MG63 (cell line): ENCODE measurements around the gene SHC1. TPM values are rescaled to one million over a fixed set of nuclear protein-coding genes. Genes with fewer than 3 reads are reported as not detected.
A peak's percentile ranks its signal among the peaks of the same experiment; 100 is the strongest.
"Not testable (repeated sequence)": the region's sequence is repeated elsewhere in the genome, so short reads cannot be mapped to it uniquely, and the experiment has no call there.

Experiments
- DNase-seq: peaks from one replicate; pipeline ENCODE4 v3.0.0-alpha.2; 2020
- H3K27me3 ChIP-seq: fragments of 250-450 bp; sonication (Bioruptor Pico); 2 replicates; pipeline ENCODE4 v1.5.1; 2020; ENCODE audit warnings: mild to moderate bottlenecking, moderate library complexity
- H3K36me3 ChIP-seq: fragments of 250-450 bp; sonication (Bioruptor Pico); 2 replicates; pipeline ENCODE4 v1.5.1; 2020; ENCODE audit warnings: mild to moderate bottlenecking, moderate library complexity
- H3K4me3 ChIP-seq: fragments of 250-450 bp; sonication (Bioruptor Pico); 2 replicates; pipeline ENCODE4 v1.5.1; 2020; ENCODE audit warnings: mild to moderate bottlenecking, moderate library complexity
- H3K9me3 ChIP-seq: fragments of 250-450 bp; sonication (Bioruptor Pico); 2 replicates; pipeline ENCODE4 v1.5.1; 2020; ENCODE audit warnings: mild to moderate bottlenecking, moderate library complexity
- total RNA-seq: library from RNA; depleted of rRNA; stranded (reverse); fragments of >200 nt; shearing (Covaris generic); gene quantifications from 2 replicates; pipeline ENCODE4 v1.2.3, GENCODE V29; 2014; ENCODE audit warnings: low replicate concordance

Gene SHC1
- total RNA-seq, 1 experiment from 2014 or later = 175 TPM

DNA sequence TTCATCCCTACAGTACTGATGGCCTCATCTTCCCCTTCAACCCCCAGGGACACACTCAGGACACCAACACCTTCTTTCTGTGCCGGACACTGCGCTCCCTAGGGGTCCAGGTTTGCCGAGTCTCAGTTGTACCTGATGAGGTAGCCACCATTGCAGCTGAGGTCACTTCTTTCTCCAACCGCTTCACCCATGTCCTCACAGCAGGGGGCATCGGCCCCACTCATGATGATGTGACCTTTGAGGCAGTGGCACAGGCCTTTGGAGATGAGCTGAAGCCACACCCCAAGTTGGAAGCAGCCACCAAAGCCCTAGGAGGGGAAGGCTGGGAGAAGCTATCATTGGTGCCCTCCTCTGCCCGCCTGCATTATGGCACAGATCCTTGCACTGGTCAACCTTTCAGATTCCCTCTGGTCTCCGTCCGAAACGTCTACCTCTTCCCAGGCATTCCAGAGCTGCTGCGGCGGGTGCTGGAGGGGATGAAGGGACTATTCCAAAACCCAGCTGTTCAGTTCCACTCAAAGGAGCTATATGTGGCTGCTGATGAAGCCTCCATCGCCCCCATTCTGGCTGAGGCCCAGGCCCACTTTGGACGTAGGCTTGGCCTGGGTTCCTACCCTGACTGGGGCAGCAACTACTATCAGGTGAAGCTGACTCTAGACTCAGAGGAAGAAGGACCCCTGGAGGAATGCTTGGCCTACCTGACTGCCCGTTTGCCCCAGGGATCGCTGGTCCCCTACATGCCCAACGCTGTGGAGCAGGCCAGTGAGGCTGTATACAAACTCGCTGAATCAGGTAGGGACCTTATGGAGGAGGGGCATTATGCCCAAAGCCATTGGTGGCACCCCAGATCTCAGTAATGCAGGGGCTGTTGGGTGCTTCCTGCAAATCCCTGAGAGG lies 17.8 kb upstream of the SHC1 start:
- Histone ChIP-seq H3K9me3 (no peaks in the 10 kb centered on the region), H3K27me3 (no peaks in the 10 kb centered on the region), H3K36me3 (peaks cover 55% of the 10 kb centered on the region), H3K4me3 (no peak overlapping the region)
- no peak for DNase-seq

GRCh38 chr1:154987326-154987725 lies 16.8 kb upstream of the SHC1 start:
- DNase-seq = no peak
- peaks cover 60% of the 10 kb centered on the region for H3K36me3 ChIP-seq

DNA sequence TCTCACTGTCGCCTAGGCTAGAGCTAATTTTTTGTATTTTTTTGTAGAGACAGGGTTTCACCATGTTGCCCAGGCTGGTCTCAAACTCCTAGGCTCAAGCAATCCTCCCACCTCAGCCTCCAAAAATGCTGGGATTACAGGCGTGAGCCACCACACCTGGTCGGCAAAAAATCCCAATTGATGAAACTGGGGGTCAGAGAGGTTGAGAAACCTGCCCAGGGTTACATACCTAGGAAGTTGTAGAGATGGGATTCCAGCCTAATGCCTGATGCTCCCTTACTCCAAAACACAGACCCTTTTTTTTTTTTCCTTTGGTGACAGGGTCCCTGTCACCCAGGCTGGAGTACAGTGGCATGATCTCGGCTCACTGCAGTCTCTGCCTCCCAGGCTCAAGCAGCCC lies 16.2 kb upstream of the SHC1 start:
- H3K27me3 ChIP-seq, H3K4me3 ChIP-seq, DNase-seq, H3K9me3 ChIP-seq: not testable (repeated sequence)
- peaks cover 62% of the 10 kb centered on the region for H3K36me3 ChIP-seq

More at GRCh38 chr1:154987326-154987725, 16.8 kb upstream of the SHC1 start:
- no peaks in the 10 kb centered on the region for H3K27me3 ChIP-seq
- H3K4me3 ChIP-seq = no peak overlapping the region
- no peaks in the 10 kb centered on the region for H3K9me3 ChIP-seq

DNA sequence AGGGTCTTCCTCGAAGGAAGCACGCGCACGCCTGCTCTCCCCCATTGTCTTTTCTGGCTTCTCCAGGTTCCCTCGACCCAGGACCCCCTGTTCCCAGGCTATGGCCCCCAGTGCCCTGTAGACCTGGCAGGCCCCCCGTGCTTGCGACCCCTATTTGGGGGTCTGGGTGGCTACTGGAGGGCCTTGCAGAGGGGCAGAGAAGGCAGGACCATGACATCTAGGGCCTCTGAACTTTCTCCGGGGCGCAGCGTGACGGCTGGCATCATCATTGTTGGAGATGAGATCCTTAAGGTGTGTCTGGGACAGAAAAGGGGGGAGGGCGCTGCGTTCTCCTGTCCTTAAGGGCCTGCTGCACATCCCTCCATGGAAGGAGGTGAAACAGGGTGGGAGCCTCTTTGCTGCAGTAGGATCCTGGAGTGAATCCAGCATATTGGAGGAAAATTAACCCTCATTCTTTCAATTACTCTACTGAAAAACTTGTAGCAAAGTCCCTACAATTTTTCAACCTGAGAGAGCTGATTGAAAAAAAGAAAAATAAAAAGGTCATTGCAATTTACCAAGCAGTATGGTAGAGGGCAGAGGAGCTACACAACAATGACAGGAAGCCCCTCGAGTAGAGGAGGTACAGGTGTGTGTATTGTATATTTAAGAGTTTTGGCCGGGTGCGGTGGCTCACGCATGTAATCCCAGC lies 13.4 kb upstream of the SHC1 start:
- no peaks in the 10 kb centered on the region for H3K9me3 ChIP-seq
- DNase-seq = no peak
- H3K36me3 ChIP-seq = peaks cover 53% of the 10 kb centered on the region
- no peaks in the 10 kb centered on the region for H3K27me3 ChIP-seq
- H3K4me3 ChIP-seq = peak overlapping the region; percentile 76

GRCh38 chr1:154982897-154983648 lies 12.5 kb upstream of the SHC1 start, which contains the start of gene FLAD1:
Gene FLAD1 (plus strand): TSS chr1:154983344. CDS start chr1:154983695, 351 bp downstream.
- peaks cover 50% of the 10 kb centered on the region for H3K36me3 ChIP-seq
- H3K27me3 ChIP-seq = no peaks in the 10 kb centered on the region

DNA sequence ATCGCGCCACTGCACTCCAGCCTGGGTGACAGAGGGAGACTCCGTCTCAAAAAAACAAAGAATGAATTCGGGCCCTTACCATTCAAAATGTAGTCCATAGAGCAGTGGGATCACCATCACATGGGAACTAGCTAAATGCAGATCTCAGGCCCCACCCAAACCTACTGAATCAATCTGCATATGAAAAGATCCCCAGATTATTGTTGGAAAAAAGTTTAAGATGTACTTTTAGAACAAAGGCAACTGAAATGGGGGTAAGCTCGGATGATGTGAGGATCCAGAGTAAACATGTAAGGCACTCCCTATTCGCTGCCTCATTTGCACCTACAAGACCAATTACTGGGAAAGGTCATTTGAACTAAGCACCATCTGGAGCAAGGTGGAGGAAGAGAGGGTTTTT lies 11.8 kb upstream of the SHC1 start:
- DNase-seq = no peak
- no peaks in the 10 kb centered on the region for H3K9me3 ChIP-seq

More at GRCh38 chr1:154982897-154983648, 12.5 kb upstream of the SHC1 start, which contains the start of gene FLAD1:
- DNase-seq = peak; percentile 99
- Histone ChIP-seq H3K9me3 (no peaks in the 10 kb centered on the region), H3K4me3 (peak within 1 kb of the TSS; percentile 76)

GRCh38 chr1:154978360-154978759 lies 7.8 kb upstream of the SHC1 start:
- no peak for DNase-seq
- no peaks in the 10 kb centered on the region for H3K9me3 ChIP-seq
- H3K4me3 ChIP-seq = no peak overlapping the region
- peaks cover 42% of the 10 kb centered on the region for H3K36me3 ChIP-seq
- H3K27me3 ChIP-seq = no peaks in the 10 kb centered on the region

More for the DNA sequence above, 11.8 kb upstream of the SHC1 start:
- H3K27me3 ChIP-seq = no peaks in the 10 kb centered on the region
- peaks cover 50% of the 10 kb centered on the region for H3K36me3 ChIP-seq
- peak overlapping the region; percentile 76 for H3K4me3 ChIP-seq

GRCh38 chr1:154977762-154978161 lies 7.2 kb upstream of the SHC1 start:
- peaks cover 45% of the 10 kb centered on the region for H3K36me3 ChIP-seq
- H3K9me3 ChIP-seq, H3K27me3 ChIP-seq, H3K4me3 ChIP-seq, DNase-seq: not testable (repeated sequence)

DNA sequence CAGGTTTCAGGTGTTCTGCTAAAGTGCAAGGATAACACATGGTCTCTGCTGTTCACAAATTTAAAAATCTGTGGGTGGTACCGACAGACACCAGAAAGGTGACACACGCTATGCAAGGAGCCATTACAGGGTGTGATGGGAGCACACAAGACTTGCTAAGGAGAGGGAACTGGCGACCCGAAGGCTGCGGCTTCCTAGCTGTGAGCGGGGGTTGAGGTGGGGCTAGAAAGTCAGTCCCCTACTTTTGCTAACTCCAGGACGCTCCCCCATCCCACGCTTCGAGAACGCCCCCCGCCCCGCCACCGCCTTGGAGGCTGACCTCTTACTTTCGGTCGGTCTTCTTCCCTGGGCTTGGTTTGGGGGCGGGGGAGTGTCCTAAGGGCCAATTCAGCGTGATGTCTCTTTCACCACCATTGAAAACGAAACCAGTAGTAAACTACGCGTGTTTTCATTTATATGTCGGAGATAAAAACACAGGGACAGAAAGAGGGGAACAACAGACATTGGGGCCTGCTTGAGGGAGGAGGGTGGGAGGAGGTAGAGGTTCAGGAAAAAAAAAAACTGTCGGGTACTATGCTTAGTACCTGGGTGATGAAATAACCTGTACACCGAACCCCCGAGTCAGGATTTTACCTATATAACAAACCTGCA lies 5.0 kb upstream of the SHC1 start:
- Histone ChIP-seq H3K4me3 (peak overlapping the region; percentile 72), H3K9me3 (no peaks in the 10 kb centered on the region), H3K27me3 (no peaks in the 10 kb centered on the region), H3K36me3 (peaks cover 44% of the 10 kb centered on the region)
- DNase-seq = peak; percentile 71

- H3K4me3 ChIP-seq = peak overlapping the region; percentile 72
- H3K36me3 ChIP-seq = peaks cover 45% of the 10 kb centered on the region
- DNase-seq = peak; percentile 96
- no peaks in the 10 kb centered on the region for H3K9me3 ChIP-seq
- H3K27me3 ChIP-seq = no peaks in the 10 kb centered on the region
These were observed 4.4 kb upstream of the SHC1 start for GRCh38 chr1:154974808-154975408.

DNA sequence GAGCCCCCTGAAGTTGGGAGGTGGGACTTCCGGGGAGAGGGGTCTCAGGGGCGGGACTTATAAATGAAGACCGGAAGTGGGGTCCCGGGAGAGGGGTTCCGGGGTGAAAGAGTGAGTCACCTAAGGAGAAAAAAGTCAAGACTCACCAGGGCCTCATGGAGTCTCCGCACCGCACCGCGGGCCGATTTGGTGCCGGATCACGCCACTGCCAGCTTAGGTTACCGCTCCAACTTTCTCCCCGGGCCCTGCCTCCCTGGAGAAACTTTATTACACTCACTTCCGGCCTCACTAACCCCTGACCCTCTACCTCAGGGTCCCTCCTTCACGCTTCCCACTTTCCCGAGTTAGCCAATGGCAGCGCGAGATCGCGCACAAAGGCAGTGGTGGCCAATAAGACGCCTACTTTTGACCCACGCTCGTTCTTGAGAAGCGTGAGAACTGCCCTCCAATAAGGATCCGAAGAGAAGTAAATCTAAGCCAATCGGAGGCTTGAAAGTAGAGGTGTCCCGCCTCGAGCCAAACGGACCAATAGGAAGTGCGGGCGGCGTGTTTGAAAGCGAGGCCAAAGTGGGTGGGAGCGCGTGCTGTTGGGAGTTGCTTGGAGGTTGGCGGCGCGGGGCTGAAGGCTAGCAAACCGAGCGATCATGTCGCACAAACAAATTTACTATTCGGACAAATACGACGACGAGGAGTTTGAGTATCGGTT lies 3.7 kb upstream of the SHC1 start, which contains the start of gene CKS1B:
CKS1B (plus strand) TSS at position 580 of the 706 bp plus-strand sequence; CDS start at position 645, 65 bp downstream.
- Histone ChIP-seq H3K27me3 (no peaks in the 10 kb centered on the region), H3K4me3 (peak within 1 kb of the TSS; percentile 72), H3K9me3 (no peaks in the 10 kb centered on the region), H3K36me3 (peaks cover 44% of the 10 kb centered on the region)
- peak; percentile 99 for DNase-seq

DNA sequence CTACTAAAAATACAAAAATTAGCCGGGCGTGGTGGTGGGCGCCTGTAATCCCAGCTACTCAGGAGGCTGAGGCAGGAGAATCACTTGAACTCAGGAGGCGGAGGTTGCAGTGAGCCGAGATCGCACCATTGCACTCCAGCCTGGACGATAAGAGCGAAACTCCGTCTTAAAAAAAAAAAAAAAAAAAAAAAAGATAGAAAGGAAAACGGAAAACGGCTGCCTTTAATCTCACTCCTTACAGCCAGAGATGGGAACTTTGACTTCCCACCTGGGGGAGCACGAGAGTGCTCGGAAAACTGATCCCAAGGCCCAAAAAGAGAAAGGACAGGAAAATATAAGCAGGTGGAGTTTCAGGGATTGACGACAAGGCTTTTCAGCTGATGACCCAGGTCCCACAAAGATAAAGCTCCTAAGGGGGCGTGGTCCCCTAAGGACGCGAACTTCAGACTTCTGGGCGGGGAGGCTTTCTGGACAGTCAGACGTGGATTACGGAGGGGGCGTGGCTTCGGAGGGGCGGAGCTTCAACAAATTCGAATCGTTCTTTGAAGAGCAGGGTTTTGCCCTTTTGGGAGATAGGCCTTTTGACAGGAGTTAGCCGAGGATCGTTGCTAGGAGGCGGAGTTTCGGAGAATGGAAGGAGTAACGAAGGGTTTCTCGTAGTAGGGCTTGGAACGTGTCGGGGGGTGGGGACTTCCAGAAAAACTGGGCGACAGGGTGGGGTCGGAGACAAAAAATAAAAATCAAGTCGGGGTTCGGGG lies 3.0 kb upstream of the SHC1 start:
- peak; percentile 99 for DNase-seq
- Histone ChIP-seq H3K27me3 (no peaks in the 10 kb centered on the region), H3K9me3 (no peaks in the 10 kb centered on the region), H3K36me3 (peaks cover 47% of the 10 kb centered on the region), H3K4me3 (peak overlapping the region; percentile 72)

- Histone ChIP-seq H3K9me3 (no peaks in the 10 kb centered on the region), H3K36me3 (peaks cover 47% of the 10 kb centered on the region), H3K4me3 (peak overlapping the region; percentile 72), H3K27me3 (no peaks in the 10 kb centered on the region)
- DNase-seq = peak; percentile 97
These were observed 2.2 kb upstream of the SHC1 start for GRCh38 chr1:154972517-154973343.

DNA sequence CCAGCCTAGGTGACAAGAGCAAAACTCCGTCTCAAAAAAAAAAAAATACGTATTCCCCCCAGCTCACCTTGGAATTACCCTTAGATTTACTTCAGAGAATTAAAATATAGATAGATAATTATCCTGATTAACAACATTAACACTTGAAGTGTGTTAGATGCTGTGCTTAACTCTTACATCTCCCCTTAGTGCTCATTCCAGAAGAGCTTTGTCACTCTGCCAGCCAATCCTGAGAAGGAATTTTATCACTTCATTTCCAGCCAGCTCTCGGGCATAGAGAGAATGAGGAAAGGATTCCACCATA lies 1.6 kb upstream of the SHC1 start:
- Histone ChIP-seq H3K27me3 (no peaks in the 10 kb centered on the region), H3K4me3 (peak overlapping the region; percentile 72), H3K36me3 (peaks cover 47% of the 10 kb centered on the region), H3K9me3 (no peaks in the 10 kb centered on the region)
- DNase-seq = no peak
